Gastroesophageal sphincter (tissue), 4 donors: ENCODE data around the gene SNRPB. TPM values are rescaled to one million over a fixed set of nuclear protein-coding genes. Genes with fewer than 3 reads are reported as not detected.

Experiments
- ATAC-seq: fragments of 150-250 bp; one replicate; pipeline ENCODE4 v1.9.1; 2016; ENCODE audit warnings: mild to moderate bottlenecking, moderate library complexity
- H3K27ac ChIP-seq, 4 donors: fragments of 200-600 bp; sonication (generic) in 3 of 4; 1 replicate in 3 of 4; 2 replicates in 1 of 4; pipeline ENCODE4 v1.5.1; 2016 to 2019
- H3K27me3 ChIP-seq: fragments of 200-600 bp; sonication (generic); one replicate; pipeline ENCODE4 v1.5.1; 2019
- H3K36me3 ChIP-seq, 2 donors: fragments of 200-600 bp; sonication (generic); one replicate each; pipeline ENCODE4 v1.5.1; 2019; ENCODE audit warnings: control low read depth in 1 of 2
- H3K4me1 ChIP-seq, 3 donors: fragments of 200-600 bp; sonication (generic); 1 replicate in 2 of 3; 2 replicates in 1 of 3; pipeline ENCODE4 v1.5.1; 2016 to 2019; ENCODE audit warnings: control low read depth in 2 of 3
- H3K4me3 ChIP-seq, 2 donors: fragments of 200-600 bp; sonication (generic); one replicate each; pipeline ENCODE4 v1.5.1; 2019; ENCODE audit warnings: mild to moderate bottlenecking in 1 of 2, moderate library complexity in 1 of 2
- H3K9me3 ChIP-seq, 3 donors: fragments of 200-600 bp; sonication (generic); one replicate each; pipeline ENCODE4 v1.5.1; 2017 to 2019; ENCODE audit warnings: control low read depth in 2 of 3
- EP300 ChIP-seq: sonication (generic); formaldehyde crosslinking; IDR thresholded peaks from one replicate; pipeline ENCODE4 v1.6.1; 2017; ENCODE audit warnings: antibody characterized with exemption, mild to moderate bottlenecking
- POLR2A ChIP-seq, 2 donors: fragments of 450-650 bp; IDR thresholded peaks; one replicate each; pipeline ENCODE4 v1.6.1; 2017; ENCODE audit warnings: antibody characterized with exemption in 2 of 2, mild to moderate bottlenecking in 2 of 2, moderate library complexity in 1 of 2
- POLR2AphosphoS5 ChIP-seq: sonication (generic); formaldehyde crosslinking; IDR thresholded peaks from one replicate; pipeline ENCODE4 v1.6.1; 2017; ENCODE audit warnings: antibody characterized with exemption
- WGBS, 2 donors: methylation state at CpG; one replicate each; pipeline ENCODE4 v1.1.5; 2018; ENCODE audit warnings: low coverage in 1 of 2; 5-methylcytosine and 5-hydroxymethylcytosine counted together
- total RNA-seq, 4 donors: library from RNA; depleted of rRNA; stranded (reverse); fragments of >200 nt; gene quantifications; one replicate each; pipeline ENCODE4 v1.1.0, GENCODE V29; 2016
- TF ChIP-seq, protein P1 (sequence below), 4 experiments: fragments of 200-600 bp in 2 of 4; fragments of 450-650 bp in 2 of 4; sonication (generic) in 1 of 4; IDR thresholded peaks; one replicate each; pipeline ENCODE4 v1.5.1; 2017 to 2019; ENCODE audit warnings: antibody characterized with exemption in 4 of 4, mild to moderate bottlenecking in 2 of 4, moderate library complexity in 2 of 4

Gene SNRPB
- total RNA-seq, 4 donors from 2014 or later = 154 to 212 (median 204) TPM

DNA sequence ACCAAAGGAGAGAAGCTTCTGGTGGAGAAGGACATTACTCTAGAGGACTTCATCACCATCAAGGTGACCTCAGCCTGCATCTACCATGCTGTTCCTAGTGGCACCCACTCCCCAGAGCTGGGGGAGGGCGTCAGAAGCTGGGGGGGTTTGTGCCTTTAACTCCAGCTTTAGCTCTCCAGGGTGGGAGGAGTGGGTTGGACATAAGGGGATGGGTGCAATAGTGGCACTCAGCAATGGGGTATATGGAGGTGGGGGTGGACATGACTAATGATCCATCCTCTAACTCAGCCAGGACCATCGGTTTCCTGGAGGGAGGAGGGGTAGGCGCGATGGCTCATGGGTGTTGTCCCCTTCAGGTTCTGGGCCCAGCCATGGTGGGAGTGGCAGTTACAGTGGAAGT is 40.1 kb downstream of the SNRPB start:
- H3K9me3 ChIP-seq = no peaks in the 10 kb centered on the region
- no peak overlapping the region for H3K27ac ChIP-seq
- H3K4me3 ChIP-seq = no peak overlapping the region
- no peaks in the 10 kb centered on the region for H3K36me3 ChIP-seq
- TF ChIP-seq EP300 = no peak
- TF ChIP-seq POLR2A (IDR thresholded peaks at IDR 0.05) = no peak
- TF ChIP-seq POLR2AphosphoS5 = no peak
- TF ChIP-seq, protein P1, sequence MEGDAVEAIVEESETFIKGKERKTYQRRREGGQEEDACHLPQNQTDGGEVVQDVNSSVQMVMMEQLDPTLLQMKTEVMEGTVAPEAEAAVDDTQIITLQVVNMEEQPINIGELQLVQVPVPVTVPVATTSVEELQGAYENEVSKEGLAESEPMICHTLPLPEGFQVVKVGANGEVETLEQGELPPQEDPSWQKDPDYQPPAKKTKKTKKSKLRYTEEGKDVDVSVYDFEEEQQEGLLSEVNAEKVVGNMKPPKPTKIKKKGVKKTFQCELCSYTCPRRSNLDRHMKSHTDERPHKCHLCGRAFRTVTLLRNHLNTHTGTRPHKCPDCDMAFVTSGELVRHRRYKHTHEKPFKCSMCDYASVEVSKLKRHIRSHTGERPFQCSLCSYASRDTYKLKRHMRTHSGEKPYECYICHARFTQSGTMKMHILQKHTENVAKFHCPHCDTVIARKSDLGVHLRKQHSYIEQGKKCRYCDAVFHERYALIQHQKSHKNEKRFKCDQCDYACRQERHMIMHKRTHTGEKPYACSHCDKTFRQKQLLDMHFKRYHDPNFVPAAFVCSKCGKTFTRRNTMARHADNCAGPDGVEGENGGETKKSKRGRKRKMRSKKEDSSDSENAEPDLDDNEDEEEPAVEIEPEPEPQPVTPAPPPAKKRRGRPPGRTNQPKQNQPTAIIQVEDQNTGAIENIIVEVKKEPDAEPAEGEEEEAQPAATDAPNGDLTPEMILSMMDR (IDR thresholded peaks at IDR 0.05) = no peak
- no peaks in the 10 kb centered on the region for H3K4me1 ChIP-seq
- ATAC-seq = no peak
- H3K27me3 ChIP-seq = no peaks in the 10 kb centered on the region
- 83% methylated on average over 3 of the region's 4 CpGs; no CpG with 5 or more reads in 1 of the 2 donors for WGBS, 2 donors

DNA sequence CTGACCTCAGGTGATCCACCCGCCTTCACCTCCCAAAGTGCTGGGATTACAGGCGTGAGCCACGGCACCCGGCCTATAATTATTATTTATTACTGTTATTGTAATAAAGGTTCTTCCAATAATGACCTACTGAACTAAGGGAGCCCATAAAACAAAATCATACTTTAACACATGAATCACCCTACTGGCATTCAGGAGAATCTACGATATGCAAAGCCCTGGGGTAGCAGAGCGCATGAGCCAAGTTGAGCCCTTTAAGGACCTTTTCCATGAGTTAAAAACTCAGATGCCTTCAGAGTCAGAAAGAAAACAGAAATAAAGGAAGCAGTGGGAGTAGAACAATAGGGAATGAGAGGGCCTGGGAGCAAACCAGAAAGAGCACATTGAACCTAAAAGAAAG is 41.5 kb downstream of the SNRPB start:
- Histone ChIP-seq H3K27me3 (no peaks in the 10 kb centered on the region), H3K4me3 (no peak overlapping the region)
- 81 to 82% methylated on average over 2 to 3 of the region's 6 CpGs for WGBS, 2 donors

DNA sequence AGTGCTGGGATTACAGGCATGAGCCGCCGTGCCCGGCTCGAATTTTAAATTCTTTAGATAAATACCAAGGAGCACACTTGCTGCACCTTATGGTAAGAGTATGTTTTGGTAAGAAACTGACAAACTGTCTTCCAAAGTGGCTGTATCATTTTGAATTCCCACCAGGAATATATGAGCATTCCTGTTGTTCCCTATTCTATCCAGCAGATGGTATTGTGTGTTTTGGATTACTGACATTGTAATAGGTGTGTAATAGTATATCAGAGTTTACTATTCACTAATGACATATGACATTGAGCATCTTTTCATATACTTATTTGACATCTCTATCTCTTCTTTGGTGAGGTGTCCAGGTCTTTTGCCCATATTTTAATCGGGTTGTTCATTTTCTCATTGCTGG is 49.3 kb downstream of the SNRPB start:
- Histone ChIP-seq H3K36me3 (no peaks in the 10 kb centered on the region), H3K27ac (no peak overlapping the region), H3K4me3 (no peak overlapping the region), H3K9me3 (no peaks in the 10 kb centered on the region), H3K27me3 (peaks cover 5% of the 10 kb centered on the region), H3K4me1 (no peaks in the 10 kb centered on the region)
- WGBS, 2 donors = 63 to 83% methylated on average over 5 of the region's 5 CpGs
- no peak for ATAC-seq
- TF ChIP-seq POLR2A (IDR thresholded peaks at IDR 0.05) = no peak
- TF ChIP-seq EP300 = no peak
- TF ChIP-seq, protein P1 (IDR thresholded peaks at IDR 0.05) = no peak
- no peak for TF ChIP-seq POLR2AphosphoS5

More for the DNA sequence above, 41.5 kb downstream of the SNRPB start:
- Histone ChIP-seq H3K36me3 (no peaks in the 10 kb centered on the region), H3K27ac (no peak overlapping the region), H3K9me3 (no peaks in the 10 kb centered on the region), H3K4me1 (no peaks in the 10 kb centered on the region)
- no peak for ATAC-seq
- no peak for TF ChIP-seq EP300
- TF ChIP-seq POLR2A (IDR thresholded peaks at IDR 0.05) = no peak
- no peak for TF ChIP-seq POLR2AphosphoS5

DNA sequence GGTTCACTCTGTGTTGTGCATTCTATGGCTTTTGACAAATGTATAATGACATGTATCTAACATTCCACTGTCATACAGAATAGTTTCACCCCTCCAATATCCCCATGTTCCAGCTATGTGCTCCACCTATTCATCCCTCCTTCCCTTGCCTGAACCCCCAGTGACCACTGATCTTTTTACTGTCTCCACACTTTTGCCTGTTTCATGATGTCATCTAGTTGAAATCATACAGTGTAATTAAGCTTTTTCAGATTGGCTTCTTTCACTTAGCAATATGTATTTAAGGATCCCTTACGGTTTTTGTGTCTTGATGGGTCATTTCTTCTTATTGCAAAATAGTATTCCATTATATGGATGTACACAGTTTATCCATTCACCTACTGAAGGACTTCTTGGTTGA is 50.1 kb downstream of the SNRPB start:
- peaks cover 11% of the 10 kb centered on the region for H3K27me3 ChIP-seq
- H3K36me3 ChIP-seq = no peaks in the 10 kb centered on the region
- H3K9me3 ChIP-seq = no peaks in the 10 kb centered on the region
- no peak overlapping the region for H3K27ac ChIP-seq
- TF ChIP-seq POLR2AphosphoS5 (no peak), EP300 (no peak), POLR2A (IDR thresholded peaks at IDR 0.05) (no peak)
- TF ChIP-seq, protein P1 (IDR thresholded peaks at IDR 0.05) = no peak
- no peaks in the 10 kb centered on the region for H3K4me1 ChIP-seq
- WGBS, 2 donors = 43 to 55% methylated on average over 1 of the region's 1 CpG
- H3K4me3 ChIP-seq = no peak overlapping the region
- ATAC-seq = no peak

DNA sequence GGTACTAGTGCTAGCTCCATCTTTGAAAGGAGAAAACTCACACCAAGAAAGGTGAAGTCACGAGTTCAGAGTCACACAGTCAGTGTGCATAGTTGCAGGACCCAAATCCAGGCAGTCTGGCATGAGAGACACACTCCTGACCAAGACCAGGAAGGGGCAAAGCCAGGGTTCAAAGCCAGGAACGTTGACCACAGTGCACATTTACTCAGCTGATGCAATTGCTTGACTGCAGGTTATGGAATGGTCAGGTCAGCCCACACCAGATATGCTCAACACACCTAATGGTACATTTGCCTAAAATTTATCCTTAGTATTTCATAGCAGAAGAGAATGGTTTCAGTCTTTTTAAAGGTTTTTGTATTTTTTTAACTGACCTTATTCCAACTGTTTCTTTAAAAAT is 52.2 kb downstream of the SNRPB start:
- 31 to 40% methylated on average over 1 to 2 of the region's 2 CpGs for WGBS, 2 donors
- ATAC-seq = no peak
- Histone ChIP-seq H3K4me1 (no peaks in the 10 kb centered on the region), H3K4me3 (no peak overlapping the region), H3K36me3 (no peaks in the 10 kb centered on the region), H3K9me3 (no peaks in the 10 kb centered on the region), H3K27me3 (peaks cover 21% of the 10 kb centered on the region), H3K27ac (no peak overlapping the region)
- TF ChIP-seq, protein P1 (IDR thresholded peaks at IDR 0.05) = no peak
- no peak for TF ChIP-seq POLR2A (IDR thresholded peaks at IDR 0.05)
- no peak for TF ChIP-seq EP300
- TF ChIP-seq POLR2AphosphoS5 = no peak
